ENCODE data around the gene CRACR2B. TPM values are rescaled to one million over a fixed set of nuclear protein-coding genes. Genes with fewer than 3 reads are reported as not detected.
A peak's percentile ranks its signal among the peaks of the same experiment; 100 is the strongest.

Gene CRACR2B
- total RNA-seq, 1 donor from 2014 or later, result 50.9 TPM

DNA sequence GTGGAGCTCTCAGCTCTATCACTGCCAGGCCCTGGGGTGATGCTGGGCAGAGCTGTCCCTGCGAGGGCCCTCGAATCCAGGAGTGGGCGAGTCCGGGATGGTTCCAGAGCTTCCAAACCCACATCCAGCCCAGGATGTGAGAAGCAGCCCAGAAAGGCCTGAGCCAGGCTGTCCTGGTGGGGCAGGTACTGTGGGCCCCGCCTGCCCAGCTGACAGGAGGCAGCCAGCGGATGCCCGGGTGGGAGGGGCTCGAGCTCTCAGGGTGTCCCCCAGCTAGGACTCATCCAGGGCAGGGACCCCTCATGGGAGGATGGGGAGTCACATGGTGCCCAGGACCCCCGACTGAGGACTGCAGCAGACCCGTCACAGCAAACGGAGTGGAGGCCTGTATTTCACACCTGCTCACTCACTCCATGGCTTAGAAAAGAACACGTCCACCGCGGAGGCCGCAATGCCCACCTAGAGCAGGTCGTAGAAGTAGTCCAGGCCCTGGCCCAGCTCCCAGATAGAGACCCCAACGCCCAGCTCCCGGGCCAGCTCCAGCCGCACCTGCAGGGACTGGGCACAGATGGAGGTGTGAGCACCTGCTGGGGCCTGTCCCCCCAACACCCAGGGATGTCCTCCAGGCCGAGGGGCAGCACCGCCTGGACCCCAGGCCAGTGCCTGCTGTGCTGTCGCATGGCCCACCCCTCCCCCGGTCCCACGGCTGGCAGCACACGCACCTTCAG, 41.8 kb downstream of the CRACR2B start:
- Mint-ChIP-seq H3K4me1 (ENCODE audit: low read depth) (no peaks in the 10 kb centered on the region), H3K36me3 (ENCODE audit: insufficient read depth) (peaks cover 4% of the 10 kb centered on the region), H3K27ac (no peak overlapping the region), H3K9me3 (ENCODE audit: low read depth) (no peaks in the 10 kb centered on the region), H3K27me3 (no peaks in the 10 kb centered on the region), H3K4me3 (ENCODE audit: low read depth) (no peak overlapping the region)
- TF ChIP-seq, protein P1, sequence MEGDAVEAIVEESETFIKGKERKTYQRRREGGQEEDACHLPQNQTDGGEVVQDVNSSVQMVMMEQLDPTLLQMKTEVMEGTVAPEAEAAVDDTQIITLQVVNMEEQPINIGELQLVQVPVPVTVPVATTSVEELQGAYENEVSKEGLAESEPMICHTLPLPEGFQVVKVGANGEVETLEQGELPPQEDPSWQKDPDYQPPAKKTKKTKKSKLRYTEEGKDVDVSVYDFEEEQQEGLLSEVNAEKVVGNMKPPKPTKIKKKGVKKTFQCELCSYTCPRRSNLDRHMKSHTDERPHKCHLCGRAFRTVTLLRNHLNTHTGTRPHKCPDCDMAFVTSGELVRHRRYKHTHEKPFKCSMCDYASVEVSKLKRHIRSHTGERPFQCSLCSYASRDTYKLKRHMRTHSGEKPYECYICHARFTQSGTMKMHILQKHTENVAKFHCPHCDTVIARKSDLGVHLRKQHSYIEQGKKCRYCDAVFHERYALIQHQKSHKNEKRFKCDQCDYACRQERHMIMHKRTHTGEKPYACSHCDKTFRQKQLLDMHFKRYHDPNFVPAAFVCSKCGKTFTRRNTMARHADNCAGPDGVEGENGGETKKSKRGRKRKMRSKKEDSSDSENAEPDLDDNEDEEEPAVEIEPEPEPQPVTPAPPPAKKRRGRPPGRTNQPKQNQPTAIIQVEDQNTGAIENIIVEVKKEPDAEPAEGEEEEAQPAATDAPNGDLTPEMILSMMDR (IDR thresholded peaks at IDR 0.05; ENCODE audit: unreplicated experiment), result no peak
- DNase-seq (ENCODE audit: low spot score, unreplicated experiment), result no peak

DNA sequence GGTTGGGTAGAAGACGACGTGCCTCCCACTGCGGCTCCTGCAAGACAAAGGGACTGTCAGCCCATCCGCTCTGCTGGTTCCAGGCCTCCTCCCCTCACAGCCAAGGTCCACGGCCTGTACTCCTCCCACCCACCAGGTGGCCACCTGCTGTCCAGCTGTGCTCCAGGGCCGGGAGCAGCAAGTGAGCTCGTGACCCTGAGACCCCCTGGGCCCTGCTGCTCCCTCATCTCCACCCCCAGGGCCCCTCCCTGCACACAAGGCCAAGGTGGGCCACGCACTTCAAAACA, 42.4 kb downstream of the CRACR2B start:
- H3K27ac Mint-ChIP-seq, result no peak overlapping the region
- DNase-seq (ENCODE audit: low spot score, unreplicated experiment), result no peak

DNA sequence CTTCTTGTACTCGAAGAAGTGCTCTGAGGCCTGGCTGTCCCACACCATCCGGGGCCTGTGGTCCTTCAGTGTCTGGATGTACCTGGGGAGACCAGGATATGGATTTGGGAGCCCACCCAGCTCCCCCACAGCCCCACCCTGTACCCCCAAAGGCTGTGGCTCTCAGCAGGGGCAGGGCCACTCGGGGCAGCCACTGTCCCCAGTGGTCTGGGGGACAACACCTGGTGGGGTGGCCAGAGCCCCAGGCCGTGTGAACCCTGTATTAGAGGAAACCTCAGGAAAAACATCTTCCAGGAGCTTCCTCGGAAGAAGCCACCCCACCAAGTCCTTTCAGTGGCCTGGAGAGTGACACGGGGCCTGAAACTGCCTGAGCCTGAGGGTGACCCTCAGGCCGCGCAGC, 42.7 kb downstream of the CRACR2B start:
- no peak overlapping the region for H3K27ac Mint-ChIP-seq
- TF ChIP-seq, protein P1 (IDR thresholded peaks at IDR 0.05; ENCODE audit: unreplicated experiment), result peak; percentile 9
- H3K36me3 Mint-ChIP-seq (ENCODE audit: insufficient read depth), result peaks cover 4% of the 10 kb centered on the region
- no peak for DNase-seq (ENCODE audit: low spot score, unreplicated experiment)
- H3K4me1 Mint-ChIP-seq (ENCODE audit: low read depth), result no peaks in the 10 kb centered on the region
- no peaks in the 10 kb centered on the region for H3K9me3 Mint-ChIP-seq (ENCODE audit: low read depth)
- no peak overlapping the region for H3K4me3 Mint-ChIP-seq (ENCODE audit: low read depth)
- no peaks in the 10 kb centered on the region for H3K27me3 Mint-ChIP-seq

More for the DNA sequence above, 42.4 kb downstream of the CRACR2B start:
- TF ChIP-seq, protein P1 (IDR thresholded peaks at IDR 0.05; ENCODE audit: unreplicated experiment), result peak; percentile 55
- Mint-ChIP-seq H3K9me3 (ENCODE audit: low read depth) (no peaks in the 10 kb centered on the region), H3K4me1 (ENCODE audit: low read depth) (no peaks in the 10 kb centered on the region), H3K4me3 (ENCODE audit: low read depth) (no peak overlapping the region), H3K36me3 (ENCODE audit: insufficient read depth) (peaks cover 4% of the 10 kb centered on the region), H3K27me3 (no peaks in the 10 kb centered on the region)

DNA sequence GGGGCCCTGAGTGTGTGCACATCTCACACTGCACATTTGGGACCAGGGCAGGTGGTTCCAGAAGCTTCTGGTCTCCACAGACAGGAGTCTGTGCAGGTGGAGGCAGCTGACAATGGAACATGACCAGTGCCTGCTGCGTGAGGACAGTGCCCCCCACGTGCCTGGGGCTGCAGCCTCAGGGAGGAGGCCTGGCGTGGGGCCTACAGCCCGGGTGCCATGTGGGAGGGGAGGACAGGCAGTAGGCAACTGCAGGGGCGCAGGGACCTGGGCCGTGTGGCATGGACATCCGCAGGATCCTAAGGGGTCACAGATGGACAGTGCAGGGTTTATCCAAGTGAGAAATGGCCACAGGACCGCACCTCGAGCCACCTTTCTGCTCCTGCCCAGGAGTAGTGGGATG, 43.8 kb downstream of the CRACR2B start:
- no peak overlapping the region for H3K27ac Mint-ChIP-seq
- TF ChIP-seq, protein P1 (IDR thresholded peaks at IDR 0.05; ENCODE audit: unreplicated experiment), result no peak
- no peak for DNase-seq (ENCODE audit: low spot score, unreplicated experiment)
- no peaks in the 10 kb centered on the region for H3K9me3 Mint-ChIP-seq (ENCODE audit: low read depth)
- peaks cover 6% of the 10 kb centered on the region for H3K36me3 Mint-ChIP-seq (ENCODE audit: insufficient read depth)
- no peak overlapping the region for H3K4me3 Mint-ChIP-seq (ENCODE audit: low read depth)
- H3K4me1 Mint-ChIP-seq (ENCODE audit: low read depth), result no peaks in the 10 kb centered on the region
- no peaks in the 10 kb centered on the region for H3K27me3 Mint-ChIP-seq

DNA sequence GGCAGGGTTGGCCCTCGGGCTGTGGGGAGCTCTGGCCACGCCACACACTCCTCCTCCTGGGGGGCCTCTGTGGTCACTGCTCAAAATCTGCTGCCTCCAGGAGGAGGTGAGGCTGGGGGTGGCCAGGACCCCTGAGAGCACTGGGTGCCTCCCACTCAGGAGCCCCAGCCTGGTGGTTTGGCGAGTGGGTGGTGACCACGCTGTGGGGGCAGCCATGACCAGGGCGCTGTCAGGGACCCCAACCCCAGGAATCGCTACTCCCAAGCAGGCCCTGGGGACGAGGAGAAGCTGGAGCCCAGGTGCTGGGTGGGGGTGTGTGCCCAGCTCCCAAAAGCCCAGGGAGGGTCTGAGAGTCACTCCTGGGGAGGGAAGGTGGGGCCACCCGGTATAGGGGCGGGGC, 45.1 kb downstream of the CRACR2B start:
- DNase-seq (ENCODE audit: low spot score, unreplicated experiment), result no peak
- Mint-ChIP-seq H3K9me3 (ENCODE audit: low read depth) (no peaks in the 10 kb centered on the region), H3K4me1 (ENCODE audit: low read depth) (no peaks in the 10 kb centered on the region), H3K27ac (no peak overlapping the region), H3K36me3 (ENCODE audit: insufficient read depth) (peaks cover 6% of the 10 kb centered on the region), H3K4me3 (ENCODE audit: low read depth) (no peak overlapping the region), H3K27me3 (no peaks in the 10 kb centered on the region)
- TF ChIP-seq, protein P1 (IDR thresholded peaks at IDR 0.05; ENCODE audit: unreplicated experiment), result no peak

Data from progenitor cell of endocrine pancreas (in vitro differentiated cells).